KG1 (cell line): ENCODE results near the gene FAM53B.
A peak's percentile ranks its signal among the peaks of the same experiment; 100 is the strongest.

Experiments
- DNase-seq: peaks from one replicate; lab custom pipeline; 2025; lab: John Stamatoyannopoulos, UW

Gene FAM53B

GRCh38 chr10:124728071-124728829 lies 15.9 kb downstream of the FAM53B start:
- no peak for DNase-seq

- no peak for DNase-seq
These were observed 16.7 kb downstream of the FAM53B start for GRCh38 chr10:124727361-124727960.

GRCh38 chr10:124725791-124726190 lies 18.4 kb downstream of the FAM53B start:
- no peak for DNase-seq

- DNase-seq = no peak
These were observed 19.0 kb downstream of the FAM53B start for GRCh38 chr10:124725171-124725631.

- no peak for DNase-seq
These were observed 19.7 kb downstream of the FAM53B start for GRCh38 chr10:124724279-124725027.

- DNase-seq = no peak
These were observed 20.4 kb downstream of the FAM53B start for GRCh38 chr10:124723826-124724225.

- DNase-seq = no peak
These were observed 21.1 kb downstream of the FAM53B start for GRCh38 chr10:124722798-124723783.

GRCh38 chr10:124721330-124722045 lies 22.7 kb downstream of the FAM53B start:
- DNase-seq = peak; percentile 66

- peak; percentile 78 for DNase-seq
These were observed 24.8 kb downstream of the FAM53B start for GRCh38 chr10:124719213-124719851.

GRCh38 chr10:124717911-124718741 lies 26.1 kb downstream of the FAM53B start:
- DNase-seq = peak; percentile 38

GRCh38 chr10:124717041-124717757 lies 27.0 kb downstream of the FAM53B start:
- DNase-seq = no peak

GRCh38 chr10:124716369-124716768 lies 27.8 kb downstream of the FAM53B start:
- no peak for DNase-seq

GRCh38 chr10:124715439-124715838 lies 28.7 kb downstream of the FAM53B start:
- no peak for DNase-seq

GRCh38 chr10:124713679-124714255 lies 30.4 kb downstream of the FAM53B start:
- no peak for DNase-seq

GRCh38 chr10:124712704-124713407 lies 31.3 kb downstream of the FAM53B start:
- no peak for DNase-seq

GRCh38 chr10:124711145-124711544 lies 33.0 kb downstream of the FAM53B start:
- no peak for DNase-seq

GRCh38 chr10:124710266-124710881 lies 33.8 kb downstream of the FAM53B start:
- no peak for DNase-seq
